GM19025 (cell line): ENCODE results near the gene SCNN1B.
"Not testable (repeated sequence)": the region's sequence is repeated elsewhere in the genome, so short reads cannot be mapped to it uniquely, and the experiment has no call there.

Experiments
- ATAC-seq: cut with Tn5 transposase; IDR thresholded peaks from one replicate; pipeline ENCODE4 v1.9.1; 2021; ENCODE audit warnings: mild to moderate bottlenecking, low read depth, moderate library complexity; ENCODE audit not compliant: unreplicated experiment

SCNN1B gene

GRCh38 chr16:23348579-23349469 lies 46.7 kb downstream of the SCNN1B start:
- ATAC-seq, result no peak

- ATAC-seq, result no peak
Measured at GRCh38 chr16:23351360-23351759, 49.3 kb downstream of the SCNN1B start.

- no peak for ATAC-seq
Measured at GRCh38 chr16:23353440-23353839, 51.3 kb downstream of the SCNN1B start.

GRCh38 chr16:23354246-23354645 lies 52.1 kb downstream of the SCNN1B start:
- no peak for ATAC-seq

- no peak for ATAC-seq
Measured at GRCh38 chr16:23355106-23355670, 53.1 kb downstream of the SCNN1B start.

DNA sequence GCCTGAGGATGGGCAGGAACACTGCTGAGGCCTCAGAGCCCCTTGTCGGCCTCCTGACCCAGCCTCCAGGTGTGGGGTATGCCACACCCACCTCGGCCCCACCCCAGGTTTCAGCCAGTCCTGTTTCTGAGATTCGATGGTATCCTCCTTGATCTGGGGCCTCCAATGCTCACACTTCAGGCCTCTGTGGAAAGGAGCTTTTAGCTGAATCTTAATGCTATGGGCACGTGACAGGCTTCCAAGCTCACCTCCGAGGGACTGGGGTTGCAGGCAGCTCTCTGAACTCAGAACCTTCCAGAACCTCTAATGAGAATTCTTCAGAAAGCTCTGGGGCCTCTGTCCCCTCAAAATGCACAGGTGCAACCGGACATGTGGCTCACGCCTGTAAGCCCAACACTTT lies 54.8 kb downstream of the SCNN1B start:
- ATAC-seq, result no peak

GRCh38 chr16:23357761-23358290 lies 55.7 kb downstream of the SCNN1B start:
- no peak for ATAC-seq

GRCh38 chr16:23359092-23359760 lies 57.1 kb downstream of the SCNN1B start:
- no peak for ATAC-seq

DNA sequence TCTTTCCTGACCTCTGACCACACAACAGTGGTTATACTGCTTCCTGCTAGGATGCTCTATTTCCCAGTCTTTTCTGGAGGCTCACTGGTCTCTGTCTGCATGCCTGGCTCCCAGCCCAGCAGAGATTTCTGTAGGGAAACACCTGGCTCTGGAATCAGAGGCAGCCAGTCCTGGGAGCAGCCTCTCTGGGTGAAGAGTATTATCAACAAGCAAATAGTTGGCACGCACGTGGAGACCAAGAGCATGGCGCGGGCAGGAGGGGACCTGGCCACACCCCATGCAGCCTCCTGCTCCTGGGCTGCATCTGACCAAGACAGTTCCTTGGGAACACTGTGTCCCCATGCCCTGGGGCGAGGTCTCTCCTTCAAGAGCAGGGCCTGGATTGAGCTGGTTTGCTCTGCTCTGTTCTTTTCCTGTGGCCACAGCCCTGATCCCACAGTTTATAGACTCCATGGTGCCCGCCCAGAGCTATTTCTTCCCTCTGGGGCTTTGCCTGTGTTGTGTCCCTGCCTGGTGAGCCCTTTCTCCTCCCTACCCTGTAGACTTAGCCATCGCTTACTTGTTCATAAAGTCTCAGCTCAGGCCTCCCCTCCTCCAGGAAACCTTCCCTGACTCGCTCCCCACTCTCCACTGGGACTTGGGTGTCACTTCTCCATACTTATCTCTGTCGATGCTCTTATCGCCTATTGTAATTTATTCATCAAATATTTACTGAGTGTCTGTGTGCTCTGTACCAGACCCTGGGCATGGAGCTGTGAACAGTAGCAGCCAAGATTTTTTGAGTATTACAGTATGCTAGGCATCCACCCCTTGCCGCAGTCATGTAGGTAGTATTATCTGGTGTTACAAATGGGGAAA lies 60.6 kb downstream of the SCNN1B start:
- no peak for ATAC-seq

DNA sequence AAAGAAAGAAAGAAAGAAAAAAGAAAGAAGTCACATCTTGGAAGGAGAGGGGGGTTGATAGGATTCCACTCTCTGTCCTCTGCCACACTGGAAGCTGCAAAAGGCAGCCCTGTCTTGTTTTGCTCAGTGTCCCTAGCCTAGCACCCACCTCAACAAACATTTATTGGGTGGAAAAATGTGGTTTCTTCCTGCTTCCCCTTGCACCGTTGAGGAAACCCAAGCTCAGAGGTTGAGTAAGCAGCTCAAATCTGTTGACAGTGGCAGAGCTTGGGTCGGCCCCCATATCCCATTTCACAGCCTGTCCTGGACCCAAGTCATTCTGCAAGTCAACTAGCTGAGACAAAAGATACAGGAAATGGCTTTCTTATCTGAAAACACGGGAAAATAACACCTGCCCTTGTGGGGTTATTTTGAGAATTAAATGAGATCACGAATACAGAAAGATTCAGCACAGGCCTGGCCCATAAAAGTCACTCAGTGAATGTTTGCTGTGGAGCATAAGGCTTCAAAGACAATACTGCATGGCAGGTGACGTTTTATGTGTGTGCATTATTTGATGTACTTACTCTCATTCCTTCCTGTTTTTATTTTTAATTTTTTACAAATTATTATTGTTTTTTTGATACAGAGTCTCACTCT lies 63.6 kb downstream of the SCNN1B start:
- no peak for ATAC-seq

- not testable (repeated sequence) for ATAC-seq
Measured at GRCh38 chr16:23366341-23366740, 64.2 kb downstream of the SCNN1B start.

- ATAC-seq, result no peak
Measured at GRCh38 chr16:23367564-23367963, 65.5 kb downstream of the SCNN1B start.

DNA sequence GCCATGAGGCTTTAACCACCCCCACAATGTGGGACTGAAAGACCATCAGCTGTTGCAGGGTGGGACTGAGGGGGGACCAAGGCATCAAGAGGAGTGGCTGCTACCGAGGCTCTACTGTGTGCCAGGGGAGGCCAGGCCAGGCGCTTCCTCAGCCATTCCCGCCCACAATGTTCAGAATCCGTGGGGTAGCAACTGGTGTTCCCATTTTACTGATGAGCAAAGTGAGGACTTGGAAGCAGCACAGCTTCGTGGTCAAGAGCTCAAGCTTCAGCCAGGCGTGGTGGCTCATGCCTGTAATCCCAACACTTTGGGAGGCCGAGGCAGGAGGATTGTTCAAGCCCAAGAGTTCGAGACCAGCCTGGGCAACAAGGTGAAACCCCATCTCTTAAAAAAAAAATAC lies 65.9 kb downstream of the SCNN1B start:
- ATAC-seq, result no peak

- ATAC-seq, result no peak
Measured at GRCh38 chr16:23368469-23368868, 66.4 kb downstream of the SCNN1B start.

GRCh38 chr16:23369416-23369815 lies 67.3 kb downstream of the SCNN1B start:
- no peak for ATAC-seq

DNA sequence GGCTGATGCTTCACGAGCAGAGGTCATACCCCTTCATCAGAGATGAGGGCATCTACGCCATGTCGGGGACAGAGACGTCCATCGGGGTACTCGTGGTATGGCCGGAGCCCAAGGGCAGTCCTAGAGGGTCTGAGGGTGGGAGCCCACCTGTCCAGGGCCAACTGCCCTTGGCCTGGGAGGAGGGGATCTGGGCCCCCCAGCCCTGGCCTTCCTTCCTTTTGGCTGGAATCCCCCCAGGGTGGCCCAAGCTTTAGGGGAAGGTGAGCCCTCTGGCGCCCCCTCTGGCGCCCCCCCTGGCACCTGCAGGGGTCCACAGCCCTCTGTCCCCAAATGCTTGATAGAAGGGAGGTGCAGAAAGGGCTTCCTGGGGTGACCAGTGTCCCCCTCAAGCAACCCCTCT lies 69.3 kb downstream of the SCNN1B start:
- no peak for ATAC-seq

GRCh38 chr16:23373436-23374219 lies 71.5 kb downstream of the SCNN1B start:
- ATAC-seq, result no peak

DNA sequence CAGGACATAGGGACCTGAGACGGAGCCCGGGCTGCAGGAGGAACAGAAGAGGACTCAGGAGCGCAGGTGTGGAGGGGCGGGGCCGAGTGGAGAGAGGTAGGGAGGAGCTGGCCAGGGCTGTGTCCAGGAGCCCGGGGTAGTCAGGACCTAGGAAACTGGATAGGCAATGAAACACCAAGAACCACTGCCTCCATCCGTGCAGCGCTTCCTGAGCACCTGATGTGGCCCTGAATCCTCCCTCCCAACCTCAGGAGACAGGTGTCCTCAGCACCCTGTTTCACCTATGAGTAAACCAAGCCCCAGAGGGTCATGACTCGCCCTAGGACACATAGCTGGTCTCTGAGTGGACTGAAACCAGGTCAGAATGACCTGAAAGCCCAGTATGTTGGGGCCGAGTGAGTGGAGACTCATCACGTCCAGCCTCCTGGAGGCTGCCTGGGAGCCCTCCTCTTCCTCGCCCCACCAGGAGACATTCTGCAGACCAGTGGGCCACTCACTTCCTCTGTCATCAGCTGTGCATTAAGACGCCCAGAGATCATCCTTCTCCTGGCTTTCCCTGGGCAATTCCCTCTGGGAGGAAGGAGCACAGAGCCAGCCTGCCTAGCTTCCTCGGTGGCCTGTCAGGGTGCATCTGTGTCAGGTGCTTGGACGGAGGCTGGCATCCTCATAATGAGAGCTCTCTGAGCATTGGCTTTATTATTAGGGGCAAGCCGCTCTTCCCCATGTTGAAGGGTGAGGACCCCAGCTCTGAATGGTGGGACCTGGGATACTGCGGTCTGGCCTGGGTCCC lies 72.8 kb downstream of the SCNN1B start:
- no peak for ATAC-seq
